HG03571 (cell line): ENCODE data around the gene PPT1.

Source experiments
- ATAC-seq: cut with Tn5 transposase; IDR thresholded peaks from one replicate; pipeline ENCODE4 v1.9.1; 2021; ENCODE audit not compliant: unreplicated experiment

Gene PPT1

GRCh38 chr1:40096977-40097782, at the start of gene PPT1:
Gene PPT1, minus strand, starts transcription at chr1:40097252. Its CDS starts 14 bp downstream, at chr1:40097238.
- ATAC-seq = peak; percentile 85

DNA sequence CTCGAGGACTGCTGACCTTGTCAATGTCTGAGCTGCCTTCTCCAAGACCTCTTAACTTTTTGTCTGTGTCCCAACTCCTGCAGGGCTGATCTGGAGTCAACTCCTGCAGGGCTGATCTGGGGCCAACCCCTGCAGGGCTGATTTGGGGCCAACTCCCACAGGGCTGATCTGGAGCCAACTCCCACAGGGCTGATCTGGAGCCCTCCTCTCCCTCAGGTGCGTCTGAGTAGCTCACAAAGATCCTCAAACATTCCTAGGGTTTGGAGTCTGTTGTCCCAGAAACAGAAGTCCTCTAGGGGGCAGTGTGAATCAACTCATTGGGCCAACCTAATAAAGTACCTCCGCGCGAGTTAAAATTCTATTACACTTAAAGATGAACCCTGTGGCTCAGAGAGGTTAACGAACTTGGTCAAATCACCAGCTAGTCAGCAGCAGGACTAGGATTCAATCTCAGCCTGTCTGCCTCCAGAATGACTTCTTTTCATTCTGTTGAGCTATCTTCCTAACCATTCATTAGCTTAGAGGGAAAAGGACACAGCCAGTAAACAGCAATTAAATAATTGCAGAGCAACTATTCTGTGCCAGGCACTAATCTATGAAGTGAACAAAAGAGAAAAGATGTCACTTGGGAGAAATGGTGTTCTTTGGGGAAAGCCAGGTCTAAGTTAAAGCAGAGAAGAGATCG, 47.0 kb upstream of the PPT1 start:
- ATAC-seq = no peak

DNA sequence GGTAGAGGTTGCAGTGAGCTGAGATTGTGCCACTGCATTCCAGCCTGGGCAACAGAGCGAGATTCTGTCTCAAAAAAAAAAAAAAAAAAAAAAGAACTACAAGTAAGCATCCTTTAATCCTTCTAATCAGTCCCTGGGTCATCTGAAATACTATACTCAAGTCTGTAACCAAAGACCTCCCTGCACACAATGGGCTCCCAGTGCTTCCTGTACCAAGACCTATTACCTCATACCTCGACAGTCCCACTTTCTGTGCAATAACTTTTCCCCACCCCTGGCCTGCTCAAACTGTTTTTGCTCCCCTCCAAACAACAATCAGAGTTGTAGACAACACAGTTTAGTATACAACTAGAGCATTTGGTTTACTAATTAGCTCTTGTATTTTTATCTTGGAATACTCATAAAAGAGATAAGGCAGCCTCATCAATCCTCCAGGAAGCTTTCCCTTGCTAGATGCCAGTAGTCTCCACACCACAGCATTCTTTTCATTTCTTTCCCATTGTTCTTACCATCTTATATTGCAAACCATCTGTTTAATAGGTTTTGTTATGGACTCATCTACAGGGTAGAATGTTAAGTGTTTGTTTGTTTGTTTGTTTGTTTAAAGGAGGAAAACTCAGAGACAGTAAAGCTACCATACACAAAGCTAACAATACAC, 45.0 kb upstream of the PPT1 start:
- ATAC-seq = no peak

- ATAC-seq = no peak
Observed at GRCh38 chr1:40140211-40140973, 43.3 kb upstream of the PPT1 start.

DNA sequence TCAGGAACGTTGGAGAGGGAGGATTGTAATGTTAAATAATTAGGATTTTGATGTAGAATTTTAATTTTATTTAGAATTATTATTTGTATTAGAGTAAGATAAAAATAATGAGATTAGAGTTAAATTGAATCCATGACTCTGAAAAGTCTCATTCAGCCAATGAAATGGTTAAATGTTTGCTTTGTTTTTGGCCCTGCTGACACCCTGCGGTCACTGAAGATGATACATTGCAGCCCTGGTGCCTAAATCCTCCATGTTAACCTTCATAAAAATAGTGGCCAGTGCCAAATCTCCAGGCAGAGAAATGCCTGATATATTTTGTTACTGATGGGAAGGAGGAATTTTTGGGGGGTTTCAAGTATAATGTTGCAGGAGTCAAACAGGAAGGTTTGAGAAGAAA, 36.8 kb upstream of the PPT1 start:
- ATAC-seq = no peak

- no peak for ATAC-seq
Observed at GRCh38 chr1:40133312-40133665, 36.2 kb upstream of the PPT1 start.

GRCh38 chr1:40132383-40133311, 35.6 kb upstream of the PPT1 start:
- no peak for ATAC-seq

- ATAC-seq = no peak
Observed at GRCh38 chr1:40130892-40131291, 33.8 kb upstream of the PPT1 start.

GRCh38 chr1:40122855-40123254, 25.8 kb upstream of the PPT1 start:
- no peak for ATAC-seq

DNA sequence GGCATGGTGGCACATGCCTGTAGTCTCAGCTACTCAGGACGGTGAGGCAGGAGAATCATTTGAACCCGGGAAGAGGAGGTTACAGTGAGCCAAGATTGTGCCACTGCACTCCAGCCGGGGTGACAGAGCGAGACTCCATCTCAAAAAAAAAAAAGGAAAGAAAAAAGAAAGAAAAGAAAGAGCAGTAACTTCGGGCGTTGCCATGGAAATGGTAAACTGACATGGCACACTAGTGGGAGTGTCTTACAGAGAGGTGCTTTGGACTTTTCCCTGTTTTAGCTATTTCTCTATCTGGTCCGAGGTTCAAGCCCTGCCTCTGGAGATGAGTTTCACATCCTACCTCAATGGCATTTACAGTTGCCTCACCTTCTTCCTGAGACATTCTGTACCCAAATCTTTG, 23.1 kb upstream of the PPT1 start:
- no peak for ATAC-seq

DNA sequence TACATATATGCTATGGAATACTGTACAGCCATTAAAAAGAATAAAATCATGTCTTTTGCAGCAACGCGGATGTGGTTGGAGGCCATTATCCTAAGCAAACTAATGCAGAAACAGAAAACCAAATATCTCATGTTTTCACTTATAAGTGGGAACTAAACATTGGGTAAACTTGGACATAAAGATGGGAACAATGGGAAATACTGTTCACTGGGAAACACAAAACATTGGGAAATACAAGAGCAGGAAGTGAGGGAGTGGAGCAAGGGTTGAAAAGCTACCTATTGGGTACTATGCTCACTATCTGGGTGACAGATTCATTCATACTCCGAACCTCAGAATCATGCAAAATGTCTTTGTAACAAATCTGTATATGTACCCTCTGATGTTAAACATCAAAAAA, 17.3 kb upstream of the PPT1 start:
- ATAC-seq = no peak

GRCh38 chr1:40110389-40110788, 13.3 kb upstream of the PPT1 start:
- ATAC-seq = no peak

DNA sequence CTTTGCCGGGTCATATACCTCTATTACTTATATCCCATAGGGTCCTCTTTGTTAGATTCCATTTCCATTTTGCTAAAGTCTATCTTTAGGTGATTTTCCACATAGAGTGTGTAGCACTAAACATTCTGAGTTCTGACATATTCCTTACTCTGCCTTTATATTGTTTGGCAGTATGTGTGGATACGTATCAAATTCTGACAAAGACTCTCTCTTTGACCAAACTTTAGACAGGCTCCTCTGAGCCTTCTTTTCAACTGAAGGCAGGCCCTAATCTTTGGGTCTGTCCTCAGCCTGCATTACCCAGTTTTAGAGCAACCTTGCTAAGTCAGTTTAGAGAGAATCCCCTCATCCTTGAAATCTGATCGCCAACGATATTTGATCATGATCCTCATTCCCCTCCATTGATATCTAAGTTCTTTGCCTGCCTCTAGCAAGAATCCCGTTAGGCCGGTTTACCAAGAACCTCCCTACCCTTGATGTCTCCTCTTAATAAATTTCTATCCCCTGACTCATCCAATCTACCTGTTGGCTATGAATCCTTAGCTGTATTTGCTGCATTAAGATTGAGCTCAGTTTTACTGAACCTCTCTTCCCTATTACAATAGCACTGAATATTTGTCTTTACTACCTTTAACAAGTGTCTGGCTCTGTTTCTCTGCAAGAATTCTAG, 10.4 kb upstream of the PPT1 start:
- ATAC-seq = no peak

DNA sequence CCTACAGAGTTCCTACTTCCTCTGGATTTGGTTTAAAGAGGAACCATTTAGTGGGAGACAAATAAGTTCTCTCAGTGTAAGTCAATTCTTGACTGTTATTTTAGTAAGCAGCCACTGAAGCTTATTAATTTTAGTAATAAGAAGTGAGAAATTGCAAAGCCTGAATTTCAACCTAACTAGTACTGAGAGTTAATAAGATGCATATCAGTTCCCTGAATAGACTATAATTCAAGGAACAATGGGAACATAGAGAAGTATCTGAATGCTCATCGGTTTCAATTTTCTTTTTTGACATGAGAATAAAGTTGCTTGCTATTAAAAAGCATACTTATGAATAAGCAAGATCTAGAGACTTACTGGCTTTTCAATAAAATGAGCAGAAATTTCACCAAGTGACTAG, 8.0 kb upstream of the PPT1 start:
- no peak for ATAC-seq

DNA sequence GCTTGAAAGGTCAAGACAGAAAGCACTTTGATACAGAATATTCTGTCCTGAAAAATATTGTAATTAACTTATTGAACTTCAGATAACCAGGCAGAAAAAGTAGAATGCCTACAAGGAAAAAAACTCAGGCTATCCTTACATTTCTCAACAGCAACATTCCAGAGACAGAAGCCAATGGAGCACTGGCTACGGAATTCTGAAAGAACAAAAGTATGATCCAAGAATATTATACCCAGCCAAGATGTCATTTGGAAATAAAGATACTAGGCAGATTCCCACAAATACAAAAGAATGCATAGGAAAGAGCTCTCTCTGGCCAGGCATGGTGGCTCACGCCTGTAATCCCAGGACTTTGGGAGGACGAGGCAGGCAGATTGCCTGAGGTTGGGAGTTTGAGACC, 5.8 kb upstream of the PPT1 start:
- ATAC-seq = no peak

- no peak for ATAC-seq
Observed at GRCh38 chr1:40102038-40102437, 5.0 kb upstream of the PPT1 start.

GRCh38 chr1:40096646-40096976, 441 bp downstream of the PPT1 start:
- ATAC-seq = peak; percentile 18

DNA sequence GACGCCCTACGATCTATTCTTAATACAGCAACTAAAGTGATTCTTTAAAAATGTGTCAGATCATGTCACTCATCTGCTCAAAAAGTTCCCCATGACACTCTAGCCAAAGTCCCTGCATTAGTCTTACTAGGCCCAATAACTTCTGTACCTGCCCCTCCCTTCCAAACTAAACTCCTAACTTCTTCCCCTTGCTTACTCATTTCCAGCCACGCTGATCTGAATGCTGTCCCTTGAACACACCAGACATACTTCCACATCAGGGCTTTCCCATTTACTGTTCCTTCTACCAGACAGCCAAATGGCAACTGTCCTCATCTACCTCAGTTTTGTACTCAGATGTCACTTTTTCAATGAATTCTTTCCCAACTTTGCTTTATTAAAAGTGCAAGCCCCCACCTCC, 1.2 kb downstream of the PPT1 start:
- no peak for ATAC-seq

DNA sequence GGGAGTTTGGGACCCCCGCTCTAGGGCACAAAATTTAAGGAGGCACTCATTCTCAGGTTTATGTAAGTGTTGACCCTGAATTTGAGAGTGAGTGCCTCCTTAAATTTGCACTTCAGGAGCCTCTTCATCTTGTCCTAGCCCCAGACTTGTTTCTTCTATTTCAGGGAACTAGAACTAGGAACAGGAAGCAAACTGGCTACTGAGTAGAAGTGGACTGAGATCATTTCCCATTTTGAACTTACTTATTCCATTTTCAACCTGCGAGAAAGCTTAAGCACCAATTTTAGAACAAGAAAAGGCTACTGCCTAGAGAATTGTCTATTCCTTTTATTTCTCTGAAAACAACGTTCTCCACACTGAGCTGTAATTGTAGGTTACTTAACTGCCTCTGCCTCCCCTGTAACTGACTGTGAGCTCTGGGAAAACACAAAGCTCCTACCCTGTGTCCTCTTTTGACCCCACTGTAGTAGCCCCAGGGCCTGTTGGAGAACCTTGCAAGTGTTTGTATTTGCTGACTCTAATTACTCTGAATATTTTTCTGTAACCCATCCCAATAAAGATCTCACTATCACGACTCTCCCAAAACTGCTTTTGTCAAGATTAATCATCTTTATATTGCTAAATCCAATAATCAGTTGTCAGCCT, 2.5 kb downstream of the PPT1 start:
- no peak for ATAC-seq
